Mucosa of gallbladder (tissue), 1 donor: ENCODE results near the gene NPY. TPM values are rescaled to one million over a fixed set of nuclear protein-coding genes. Genes with fewer than 3 reads are reported as not detected.
"Not testable (repeated sequence)": the region's sequence is repeated elsewhere in the genome, so short reads cannot be mapped to it uniquely, and the experiment has no call there.

Experiments
- DNase-seq: peaks from one replicate; pipeline ENCODE4 v3.0.0-alpha.2; 2020; ENCODE audit warnings: low spot score
- total RNA-seq: library from RNA; stranded (reverse); gene quantifications from one replicate; pipeline ENCODE4 v1.2.1, GENCODE V29; 2021
- donor health status: DM: no; HTN: no; CAD: no.

NPY gene
- total RNA-seq = 0.52 TPM

DNA sequence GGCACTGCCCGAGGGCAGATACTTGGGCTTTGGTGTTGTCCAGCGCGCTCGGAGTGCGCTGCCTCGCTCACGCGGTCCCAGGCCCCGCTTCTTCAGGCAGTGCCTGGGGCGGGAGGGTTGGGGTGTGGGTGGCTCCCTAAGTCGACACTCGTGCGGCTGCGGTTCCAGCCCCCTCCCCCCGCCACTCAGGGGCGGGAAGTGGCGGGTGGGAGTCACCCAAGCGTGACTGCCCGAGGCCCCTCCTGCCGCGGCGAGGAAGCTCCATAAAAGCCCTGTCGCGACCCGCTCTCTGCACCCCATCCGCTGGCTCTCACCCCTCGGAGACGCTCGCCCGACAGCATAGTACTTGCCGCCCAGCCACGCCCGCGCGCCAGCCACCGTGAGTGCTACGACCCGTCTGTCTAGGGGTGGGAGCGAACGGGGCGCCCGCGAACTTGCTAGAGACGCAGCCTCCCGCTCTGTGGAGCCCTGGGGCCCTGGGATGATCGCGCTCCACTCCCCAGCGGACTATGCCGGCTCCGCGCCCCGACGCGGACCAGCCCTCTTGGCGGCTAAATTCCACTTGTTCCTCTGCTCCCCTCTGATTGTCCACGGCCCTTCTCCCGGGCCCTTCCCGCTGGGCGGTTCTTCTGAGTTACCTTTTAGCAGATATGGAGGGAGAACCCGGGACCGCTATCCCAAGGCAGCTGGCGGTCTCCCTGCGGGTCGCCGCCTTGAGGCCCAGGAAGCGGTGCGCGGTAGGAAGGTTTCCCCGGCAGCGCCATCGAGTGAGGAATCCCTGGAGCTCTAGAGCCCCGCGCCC lies at the start of gene NPY:
Gene NPY (plus strand): TSS at position 294 of the 802 bp plus-strand sequence. CDS start 1,051 bp downstream, outside the sequence.
- no peak for DNase-seq

DNA sequence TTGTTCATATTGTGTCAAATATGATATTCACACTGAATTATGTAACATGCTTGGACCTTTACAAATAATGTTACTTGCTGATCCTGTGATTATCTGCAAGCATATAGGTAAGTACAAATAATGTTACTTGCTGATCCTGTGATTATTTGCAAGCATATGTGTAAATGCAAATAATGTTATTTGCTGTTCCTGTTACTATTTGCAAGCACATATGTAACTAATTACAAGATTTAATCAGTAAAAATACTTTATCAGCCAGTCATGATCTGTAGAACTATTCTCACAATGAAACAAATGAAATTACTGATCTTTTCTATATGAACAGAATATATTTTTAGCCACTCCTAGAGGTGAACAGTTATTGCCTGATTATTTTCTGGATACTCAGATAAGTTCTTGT lies 44.7 kb upstream of the NPY start:
- DNase-seq = no peak

DNA sequence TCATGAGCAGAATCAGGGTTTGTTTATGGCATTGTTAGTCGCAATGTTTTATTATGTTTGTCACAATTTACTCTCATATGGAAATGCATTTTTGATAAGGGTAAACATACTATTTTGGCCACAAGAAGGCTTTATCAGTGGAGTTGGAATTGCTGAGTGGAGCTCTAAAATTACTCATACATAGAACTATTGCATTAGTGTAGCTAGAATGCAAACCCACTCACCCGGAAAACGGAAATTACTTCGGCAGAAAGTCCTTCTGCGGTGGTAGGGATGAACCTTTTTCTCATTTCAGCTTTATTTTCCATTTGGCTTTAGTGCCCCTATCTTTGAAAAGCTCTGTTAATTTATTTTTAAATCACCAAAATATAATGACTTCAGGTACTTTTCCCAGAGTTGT lies 42.8 kb upstream of the NPY start:
- no peak for DNase-seq

DNA sequence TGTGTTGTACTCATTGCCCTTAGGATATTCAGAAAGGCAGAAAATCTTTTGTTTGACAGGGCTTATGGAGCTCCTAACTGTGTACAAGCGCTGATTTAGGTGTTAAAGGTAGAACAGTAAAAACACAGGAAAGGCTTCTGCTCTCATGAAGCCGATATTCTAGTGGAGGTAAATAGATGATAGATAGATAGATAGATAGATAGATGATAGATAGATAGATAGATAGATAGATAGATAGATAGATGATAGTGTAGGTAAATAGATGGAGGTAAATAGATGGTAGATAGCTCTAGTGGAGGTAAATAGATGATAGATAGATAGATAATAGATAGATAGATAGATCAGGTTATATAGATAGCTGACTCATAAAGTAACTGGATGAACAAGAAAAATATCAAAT lies 39.4 kb upstream of the NPY start:
- no peak for DNase-seq

DNA sequence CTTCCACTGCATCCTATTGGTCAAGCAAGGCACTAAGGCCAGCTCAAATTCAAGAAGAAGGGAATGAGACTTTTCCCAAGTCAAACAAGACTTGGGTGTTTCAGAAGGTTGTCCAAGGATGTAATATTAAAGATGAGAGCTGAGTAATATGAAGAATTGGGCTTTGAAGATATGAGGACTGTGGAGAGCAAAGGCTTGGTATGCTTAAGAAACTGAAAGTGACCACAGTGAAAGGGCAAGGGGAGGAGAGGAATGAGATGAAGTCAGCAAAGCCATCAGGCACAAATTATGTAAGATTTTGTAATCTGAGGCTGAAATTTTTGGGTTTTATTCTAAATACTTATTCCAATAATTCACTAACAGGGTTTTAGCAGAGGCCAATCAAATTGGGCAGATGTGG lies 38.6 kb upstream of the NPY start:
- no peak for DNase-seq

DNA sequence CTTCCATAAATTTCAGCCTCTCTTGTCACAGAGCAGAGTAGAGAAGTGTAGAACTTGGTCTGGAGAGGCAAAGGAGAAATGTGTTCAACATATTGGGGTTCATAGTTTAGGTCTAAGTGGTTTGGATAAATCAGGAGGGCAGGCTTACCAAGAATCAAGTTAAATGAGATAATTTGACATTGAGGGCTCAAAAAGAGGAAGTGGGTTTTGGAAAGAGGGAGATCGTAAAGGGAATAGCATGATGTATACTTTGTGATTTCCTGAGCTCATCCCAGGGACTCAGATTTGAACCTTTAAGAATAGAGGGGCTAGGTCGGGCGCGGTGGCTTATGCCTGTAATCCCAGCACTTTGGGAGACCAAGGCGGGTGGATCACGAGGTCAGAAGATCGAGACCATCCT lies 34.7 kb upstream of the NPY start:
- no peak for DNase-seq

DNA sequence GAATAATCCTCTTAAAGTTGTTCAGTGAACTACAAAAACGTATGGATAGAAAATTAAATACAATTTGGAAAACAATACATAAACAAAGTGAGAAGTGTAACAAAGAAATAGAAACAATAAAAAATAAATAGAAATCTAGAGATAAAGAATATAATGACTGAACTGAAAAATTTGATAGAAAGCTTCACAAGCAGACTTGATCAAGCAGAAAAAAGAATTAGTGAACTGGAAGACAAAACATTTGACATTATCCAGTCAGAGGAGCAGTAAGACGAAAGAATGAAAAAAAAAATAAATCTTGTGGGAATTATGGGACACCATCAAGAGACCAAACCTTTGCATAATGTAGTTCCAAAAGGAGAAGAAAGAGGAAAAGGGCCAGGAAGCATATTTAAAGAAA lies 32.4 kb upstream of the NPY start:
- no peak for DNase-seq

DNA sequence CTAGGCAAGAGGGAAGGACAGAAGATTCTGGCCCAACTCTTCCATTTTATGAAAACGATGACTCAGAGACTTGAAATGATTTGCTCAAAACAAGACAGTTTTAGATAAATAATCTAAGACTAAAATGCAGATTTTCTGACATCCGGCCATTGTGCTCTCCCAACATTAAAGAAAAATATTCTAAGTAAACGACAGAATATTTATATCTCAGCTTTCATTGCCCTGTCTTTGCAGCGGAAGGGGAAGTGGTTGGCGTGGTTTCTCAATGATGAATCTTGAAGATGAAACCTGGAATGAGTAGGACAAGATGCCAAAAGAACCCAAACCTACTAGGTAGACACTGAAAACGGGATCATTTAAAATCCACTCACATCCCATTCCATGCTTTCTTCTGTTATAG lies 28.9 kb upstream of the NPY start:
- DNase-seq = no peak

DNA sequence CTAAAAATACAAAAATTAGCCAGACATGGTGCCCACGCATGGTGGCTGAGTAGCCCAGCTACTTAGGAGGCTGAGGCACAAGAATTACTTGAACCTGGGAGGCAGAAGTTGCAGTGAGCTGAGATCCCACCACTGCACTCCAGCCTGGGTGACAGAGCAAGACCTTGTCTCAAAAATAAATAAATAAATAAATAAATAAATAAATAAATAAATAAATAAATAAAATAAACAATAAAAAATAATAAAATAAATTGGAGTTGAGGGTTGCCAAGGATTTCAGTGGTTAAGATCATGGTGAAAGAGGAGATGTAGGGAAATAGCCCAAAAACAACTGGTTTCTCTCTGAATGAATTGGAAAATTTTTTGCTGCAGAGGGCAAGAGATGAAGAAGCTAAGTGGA lies 25.7 kb upstream of the NPY start:
- DNase-seq = not testable (repeated sequence)

DNA sequence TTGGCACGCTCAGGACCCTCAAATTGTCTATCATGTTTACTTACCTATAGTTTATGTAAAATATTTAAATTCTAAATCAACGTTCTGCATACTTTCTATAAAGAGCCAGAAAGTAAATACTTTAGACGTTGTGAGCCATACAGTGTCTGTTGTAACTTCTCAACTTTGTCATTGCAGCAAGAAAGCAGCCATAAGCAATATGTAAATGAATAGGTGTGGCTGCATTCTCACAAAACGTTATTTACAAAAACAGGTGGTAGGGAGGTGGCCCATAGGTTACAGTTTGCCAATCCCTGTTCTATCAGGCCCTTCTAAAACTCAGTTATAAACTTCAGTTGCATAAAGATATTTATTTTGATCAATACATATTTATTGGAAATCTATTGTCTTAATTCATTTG lies 12.1 kb upstream of the NPY start:
- no peak for DNase-seq

DNA sequence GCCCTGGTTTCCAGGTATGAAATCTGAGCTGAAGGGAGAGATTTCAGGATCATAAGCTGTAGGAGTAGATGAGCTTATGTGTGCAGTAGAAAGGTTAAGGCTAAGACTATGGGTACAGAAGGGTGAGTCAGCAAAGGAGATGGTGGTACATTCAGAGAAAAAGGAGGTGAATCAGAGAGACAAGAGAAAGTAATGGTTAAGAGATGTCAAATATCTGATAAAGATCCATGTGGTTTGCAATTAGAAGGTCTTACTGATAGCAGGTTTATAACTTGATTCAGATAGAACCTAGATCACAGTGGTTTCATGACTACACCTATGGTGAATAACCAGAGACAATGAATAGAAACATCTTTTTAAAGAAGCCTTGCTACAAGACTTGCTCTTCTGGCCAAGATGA lies 4.5 kb upstream of the NPY start:
- DNase-seq = no peak

DNA sequence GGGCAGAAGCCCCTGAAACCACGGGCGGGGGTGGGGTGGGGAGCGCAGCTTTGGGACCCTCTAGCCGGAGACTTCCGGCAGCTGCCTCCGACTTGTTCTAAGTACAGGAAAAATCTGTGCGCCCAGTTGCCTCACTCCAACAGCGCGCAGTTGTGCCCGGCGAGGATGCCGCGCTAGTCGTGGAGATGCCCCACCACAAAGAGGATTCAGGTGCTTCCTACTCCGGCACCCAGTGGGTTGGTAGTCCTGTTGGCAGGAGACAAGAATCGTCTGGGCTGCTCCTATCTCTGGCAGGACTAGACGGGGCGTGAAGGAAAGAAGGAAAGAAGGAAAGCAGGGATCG lies 465 bp upstream of the NPY start:
- DNase-seq = no peak

DNA sequence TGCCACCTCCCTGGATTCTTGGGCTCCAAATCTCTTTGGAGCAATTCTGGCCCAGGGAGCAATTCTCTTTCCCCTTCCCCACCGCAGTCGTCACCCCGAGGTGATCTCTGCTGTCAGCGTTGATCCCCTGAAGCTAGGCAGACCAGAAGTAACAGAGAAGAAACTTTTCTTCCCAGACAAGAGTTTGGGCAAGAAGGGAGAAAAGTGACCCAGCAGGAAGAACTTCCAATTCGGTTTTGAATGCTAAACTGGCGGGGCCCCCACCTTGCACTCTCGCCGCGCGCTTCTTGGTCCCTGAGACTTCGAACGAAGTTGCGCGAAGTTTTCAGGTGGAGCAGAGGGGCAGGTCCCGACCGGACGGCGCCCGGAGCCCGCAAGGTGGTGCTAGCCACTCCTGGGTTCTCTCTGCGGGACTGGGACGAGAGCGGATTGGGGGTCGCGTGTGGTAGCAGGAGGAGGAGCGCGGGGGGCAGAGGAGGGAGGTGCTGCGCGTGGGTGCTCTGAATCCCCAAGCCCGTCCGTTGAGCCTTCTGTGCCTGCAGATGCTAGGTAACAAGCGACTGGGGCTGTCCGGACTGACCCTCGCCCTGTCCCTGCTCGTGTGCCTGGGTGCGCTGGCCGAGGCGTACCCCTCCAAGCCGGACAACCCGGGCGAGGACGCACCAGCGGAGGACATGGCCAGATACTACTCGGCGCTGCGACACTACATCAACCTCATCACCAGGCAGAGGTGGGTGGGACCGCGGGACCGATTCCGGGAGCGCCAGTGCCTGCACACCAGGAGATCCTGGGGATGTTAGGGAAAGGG lies 913 bp downstream of the NPY start:
- DNase-seq = no peak

DNA sequence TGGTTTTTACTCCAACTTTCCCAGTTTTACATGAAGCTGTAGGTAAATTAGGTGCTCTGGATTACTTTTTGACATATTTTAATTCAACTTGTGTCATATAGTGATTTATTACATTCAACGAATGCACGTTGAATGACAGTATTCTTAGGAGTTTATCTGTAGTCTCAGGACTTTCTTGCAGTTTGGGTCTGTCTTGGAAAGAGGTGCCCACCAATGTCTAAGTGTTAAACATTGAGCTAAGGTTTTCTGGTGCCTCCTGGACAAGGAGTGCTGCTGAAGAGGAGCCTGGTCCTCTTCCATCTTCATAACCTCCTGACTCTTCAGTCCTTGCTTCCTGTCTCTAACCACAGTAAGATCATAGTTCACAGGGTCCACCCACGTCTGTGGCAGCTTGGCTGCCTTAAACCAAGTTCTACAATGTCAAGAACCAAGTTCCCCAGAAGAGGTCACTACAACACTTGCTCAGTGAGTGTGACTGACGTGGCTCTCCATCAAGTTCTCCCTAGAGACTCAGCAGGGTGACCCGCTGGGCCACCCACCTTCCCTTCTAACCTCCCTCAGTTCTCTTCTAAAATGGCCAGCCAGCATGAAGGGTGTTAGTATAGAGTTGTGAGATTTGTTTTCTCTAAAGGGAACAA lies 6.1 kb downstream of the NPY start:
- no peak for DNase-seq

DNA sequence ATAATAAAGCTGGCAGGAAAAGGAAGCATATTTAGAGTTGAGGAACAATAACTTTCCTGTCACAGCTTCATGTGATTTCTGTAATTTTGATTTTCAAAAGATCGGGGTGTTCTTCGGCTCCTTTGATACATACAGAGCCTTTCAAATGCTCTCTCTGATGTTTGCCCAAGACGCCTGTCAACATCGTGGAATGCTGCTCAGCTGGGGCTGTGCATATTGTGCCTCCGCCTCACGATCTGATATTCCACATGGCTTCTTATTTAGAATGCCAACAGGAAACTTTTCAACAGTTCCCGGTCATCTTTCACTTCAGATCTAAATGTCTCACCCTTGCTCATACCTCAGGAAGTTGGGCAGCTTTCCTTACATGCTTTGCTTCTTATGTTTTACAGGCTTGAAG lies 7.3 kb downstream of the NPY start:
- no peak for DNase-seq

DNA sequence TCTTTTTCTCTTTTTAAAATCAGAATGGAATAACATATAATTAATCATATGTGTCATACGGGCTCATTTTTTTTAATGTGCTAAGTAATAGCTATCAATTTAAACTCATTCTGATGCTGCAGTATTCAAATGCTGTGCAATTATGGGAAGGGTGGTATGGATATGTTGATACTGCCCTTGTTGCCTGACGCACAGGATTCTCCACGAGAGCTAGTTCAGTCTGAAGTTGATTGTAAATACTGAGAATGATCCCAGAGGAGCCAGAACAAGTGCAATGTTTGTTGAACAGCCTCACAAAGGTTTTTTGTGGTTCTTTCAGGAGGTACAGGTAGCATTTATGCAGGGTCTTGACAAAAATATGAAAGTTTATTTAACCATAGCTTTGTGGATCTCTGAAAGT lies 13.4 kb downstream of the NPY start:
- DNase-seq = no peak

DNA sequence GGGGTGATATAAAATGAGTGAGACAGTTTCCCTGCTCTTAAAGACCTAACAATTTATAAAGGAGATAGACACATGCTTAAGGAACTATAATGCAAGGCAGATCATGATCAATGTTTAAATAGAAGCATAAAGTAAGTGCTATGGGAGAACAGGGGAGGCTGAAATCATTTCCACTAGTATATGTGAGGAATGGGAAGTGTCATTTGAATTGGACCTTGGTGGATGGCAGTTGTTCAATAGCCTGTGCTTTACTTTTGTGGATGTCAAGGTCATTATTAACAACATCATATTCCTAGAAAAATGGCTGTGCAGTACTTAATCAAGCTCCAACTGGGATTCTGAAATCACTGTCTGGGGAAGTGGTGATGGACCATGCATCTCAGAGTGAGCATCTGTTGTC lies 14.7 kb downstream of the NPY start:
- no peak for DNase-seq

DNA sequence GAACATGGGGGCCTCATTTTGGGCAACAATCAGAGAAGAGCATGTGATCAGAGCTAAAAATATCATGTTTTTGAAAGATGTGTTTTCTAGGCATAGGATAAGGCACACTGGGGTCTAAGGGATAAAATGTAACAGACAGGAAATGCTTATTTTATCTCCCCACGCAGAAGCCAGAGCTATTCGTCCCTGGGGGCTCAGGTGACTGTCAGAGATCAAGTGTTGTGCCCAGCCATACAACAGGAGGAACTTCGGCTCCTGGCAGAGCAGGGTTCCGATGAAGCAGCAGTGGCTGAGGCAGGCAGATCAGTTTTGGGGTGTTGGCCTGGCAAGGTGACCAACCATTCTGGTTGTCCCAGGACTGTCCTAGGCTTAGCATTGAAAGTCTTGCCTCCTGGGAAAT lies 15.2 kb downstream of the NPY start:
- no peak for DNase-seq

DNA sequence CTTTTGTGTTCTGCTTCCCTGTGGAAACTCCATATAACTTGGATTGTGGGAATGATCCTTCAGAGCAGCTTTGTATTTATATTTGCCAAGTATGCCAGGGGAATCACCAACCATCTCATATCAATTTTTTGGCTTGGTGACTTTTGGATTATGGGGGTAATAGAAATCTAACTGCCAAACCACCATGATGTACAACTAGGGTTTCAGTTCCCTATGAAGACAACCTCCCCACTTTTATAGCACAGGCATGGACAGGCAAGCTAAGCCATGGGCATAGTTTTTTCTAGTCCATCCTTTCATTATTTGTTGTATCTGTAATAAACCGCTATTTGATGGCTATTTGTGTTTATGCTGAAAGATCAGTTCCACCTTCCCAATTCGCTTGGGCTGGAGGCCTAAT lies 17.7 kb downstream of the NPY start:
- DNase-seq = no peak

DNA sequence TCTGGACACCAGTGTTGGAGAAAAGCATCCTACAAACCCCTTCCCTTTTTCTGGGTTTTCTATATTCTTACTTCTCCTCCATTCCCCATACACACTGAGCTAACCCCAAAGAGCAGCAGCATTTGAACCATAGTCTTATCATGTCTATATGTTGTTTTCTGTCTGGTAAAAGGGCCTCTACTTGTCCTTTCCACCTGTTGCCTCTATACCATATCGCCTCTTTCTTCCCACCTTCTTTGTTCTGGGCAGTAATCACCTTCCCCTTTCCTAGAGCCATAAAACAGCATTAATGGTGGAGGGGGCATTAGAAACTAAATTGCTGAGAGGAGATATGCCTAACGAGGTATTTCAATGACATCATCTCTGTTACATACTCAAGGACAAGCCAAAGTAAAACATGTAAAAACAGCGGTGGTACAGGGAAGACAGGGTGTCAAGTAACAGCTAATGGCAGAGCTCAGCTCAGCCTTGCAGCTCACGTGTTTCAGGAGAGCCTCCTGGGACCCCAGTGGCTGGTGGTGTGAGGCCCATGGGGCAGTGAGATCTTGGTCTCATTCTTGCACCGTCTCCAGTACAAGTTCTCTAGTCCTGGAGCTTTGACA lies 20.6 kb downstream of the NPY start:
- no peak for DNase-seq

DNA sequence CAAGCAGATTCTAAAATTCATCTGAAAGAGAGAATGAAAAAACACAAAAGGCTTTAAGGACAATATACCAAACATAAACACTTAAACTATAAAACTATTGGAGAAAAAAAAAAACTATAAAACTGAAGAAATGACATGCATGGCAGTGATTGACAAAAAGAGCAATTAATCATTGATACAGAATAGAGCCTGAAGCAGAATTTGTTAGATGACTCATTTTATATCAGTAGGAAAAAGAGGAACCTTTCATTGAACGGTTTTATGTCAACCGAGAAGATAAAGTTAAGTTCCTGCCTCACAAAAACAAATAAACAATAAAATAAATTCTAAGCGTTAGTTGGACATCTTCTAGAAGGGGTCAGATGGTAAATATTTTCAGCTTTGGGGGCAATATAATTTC lies 23.3 kb downstream of the NPY start:
- DNase-seq = no peak

DNA sequence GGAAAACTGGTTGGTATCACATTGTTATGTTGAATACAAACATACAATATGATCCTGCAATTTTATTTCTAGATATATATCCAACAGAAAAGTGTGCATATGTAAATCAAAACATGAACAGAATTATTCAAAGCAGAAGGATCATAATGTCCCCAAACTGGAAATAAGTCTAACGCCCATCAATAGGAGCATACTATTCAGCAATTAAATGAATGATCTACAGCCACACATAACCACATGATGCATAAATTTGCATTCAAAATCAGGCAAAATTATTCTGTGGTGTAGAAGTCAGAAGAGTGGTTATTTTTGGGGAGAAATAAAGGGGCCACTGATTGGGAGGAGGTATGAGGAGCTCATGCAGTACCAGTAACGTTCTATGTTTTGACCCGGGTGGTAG lies 28.6 kb downstream of the NPY start:
- no peak for DNase-seq

DNA sequence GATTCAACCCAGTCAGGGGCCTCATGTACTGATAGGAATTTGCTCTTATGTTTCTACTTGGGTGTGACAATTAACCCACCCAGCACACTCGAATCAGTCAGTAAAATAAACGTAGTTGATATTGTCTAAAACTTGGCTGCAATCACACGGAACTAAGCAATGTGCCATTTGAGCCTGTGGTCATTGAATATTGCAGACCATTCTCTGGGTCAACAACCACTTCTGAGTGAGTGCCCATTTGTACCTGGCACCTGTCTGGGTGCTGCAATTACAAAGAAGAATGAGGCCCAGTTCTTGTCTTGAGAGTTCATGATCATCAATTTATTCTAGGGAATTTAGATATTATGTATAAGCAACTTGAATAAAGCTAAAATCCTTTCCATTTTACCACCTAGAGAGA lies 29.8 kb downstream of the NPY start:
- no peak for DNase-seq
